K562 (cell line): ENCODE results near the gene TXN2. TPM values are rescaled to one million over a fixed set of nuclear protein-coding genes. Genes with fewer than 3 reads are reported as not detected.
A peak's percentile ranks its signal among the peaks of the same experiment; 100 is the strongest.

Experiments
- CBFA2T2 ChIP-seq: fragments of 450-650 bp; conservative IDR thresholded peaks from 2 replicates; pipeline ENCODE4 v1.6.1; 2017; ENCODE audit warnings: mild to moderate bottlenecking
- HLTF ChIP-seq: fragments of 450-650 bp; IDR thresholded peaks from 2 replicates; pipeline ENCODE4 v1.6.1; 2016
- HNRNPK ChIP-seq: fragments of 200-400 bp; formaldehyde crosslinking; IDR thresholded peaks from one replicate; pipeline ENCODE4 v1.6.1; 2018; ENCODE audit warnings: mild to moderate bottlenecking, low read depth, low read length; ENCODE audit not compliant: poor library complexity, severe bottlenecking
- KAT8 ChIP-seq: fragments of 450-650 bp; IDR thresholded peaks from 2 replicates; pipeline ENCODE4 v1.6.1; 2016; ENCODE audit warnings: low read depth, mild to moderate bottlenecking
- MCM5 ChIP-seq: fragments of 450-650 bp; IDR thresholded peaks from 2 replicates; pipeline ENCODE4 v1.6.1; 2016; ENCODE audit warnings: low read depth
- POLR2B ChIP-seq: fragments of 450-650 bp; IDR thresholded peaks from 2 replicates; pipeline ENCODE4 v1.6.1; 2018; ENCODE audit warnings: low read depth; ENCODE audit not compliant: partially characterized antibody
- POU5F1 ChIP-seq: fragments of 150-350 bp; IDR thresholded peaks from 2 replicates; pipeline ENCODE4 v1.6.1; 2014; ENCODE audit warnings: borderline replicate concordance, low read length, low read depth, mild to moderate bottlenecking; ENCODE audit not compliant: partially characterized antibody
- PRMT5 ChIP-seq: sonication (generic); formaldehyde crosslinking; IDR thresholded peaks from 2 replicates; pipeline ENCODE4 v1.5.0; 2020; ENCODE audit warnings: missing genetic modification reagents
- STAT5A ChIP-seq: IDR thresholded peaks from 2 replicates; pipeline ENCODE4 v1.6.1; 2012; ENCODE audit warnings: low read length, inconsistent platforms, borderline replicate concordance
- TCFL5 ChIP-seq: fragments of 250-450 bp; sonication (Bioruptor Pico); conservative IDR thresholded peaks from 2 replicates; pipeline ENCODE4 v1.6.1; 2021; ENCODE audit warnings: mild to moderate bottlenecking, moderate library complexity, matching md5 sums
- WHSC1 ChIP-seq: IDR thresholded peaks from one replicate; pipeline ENCODE4 v1.6.1; 2012; ENCODE audit warnings: low read length, control low read depth, inconsistent platforms
- ZNF3 ChIP-seq: fragments of 250-450 bp; sonication (Bioruptor Pico); IDR thresholded peaks from 2 replicates; pipeline ENCODE4 v1.5.0; 2021; ENCODE audit warnings: mild to moderate bottlenecking, moderate library complexity
- ZSCAN32 ChIP-seq: fragments of 450-650 bp; formaldehyde crosslinking; IDR thresholded peaks from 2 replicates; pipeline ENCODE4 v1.4.0; 2020; ENCODE audit warnings: mild to moderate bottlenecking, moderate library complexity
- polyA plus RNA-seq, 8 experiments: library from polyadenylated mRNA; depleted of rRNA in 4 of 8; stranded (reverse) in 5 of 8; unstranded in 3 of 8; fragments of >200 nt; fragmentation: Nextera tagmentation in 2 of 8; fragmentation: Illumina TruSeq in 1 of 8; extraction: Ambion mirVana in 2 of 8; extraction: Trizol in 1 of 8; gene quantifications; 2 replicates each; pipeline versions ENCODE4 v1.2.1 to v1.2.3, GENCODE V29; 2011 to 2014; ENCODE audit warnings: inconsistent platforms in 1 of 8, missing spikeins in 1 of 8
- total RNA-seq, 7 experiments: library from RNA; depleted of rRNA in 6 of 7; stranded (reverse); fragments of >200 nt in 6 of 7; fragmentation: Illumina TruSeq in 2 of 7; extraction: Trizol in 2 of 7; gene quantifications; 2 replicates each; pipeline versions ENCODE4 v1.2.1 to v1.2.3, GENCODE V29; 2011 to 2021; ENCODE audit warnings: low replicate concordance in 1 of 7
- TF ChIP-seq, protein P1 (sequence below): fragments of 200-600 bp; sonication (generic); IDR thresholded peaks from one replicate; pipeline ENCODE4 v1.6.1; 2012; ENCODE audit warnings: mild to moderate bottlenecking, low read depth, low read length, inconsistent platforms
- TF ChIP-seq, protein P2 (sequence below): fragments of 250-450 bp; sonication (Bioruptor Pico); IDR thresholded peaks from 2 replicates; pipeline ENCODE4 v1.4.0; 2020; ENCODE audit warnings: borderline replicate concordance
- TF ChIP-seq, protein P3 (sequence below): fragments of 450-650 bp; IDR thresholded peaks from 2 replicates; pipeline ENCODE4 v1.6.1; 2016; ENCODE audit warnings: missing biosample characterization, missing genetic modification characterization

The TXN2 gene
- total and polyA plus RNA-seq, 9 of the 15 experiments (the other 6 are each of a cell fraction or from before 2014, with no cell fraction given): 48.5 to 399 (median 118) TPM

DNA sequence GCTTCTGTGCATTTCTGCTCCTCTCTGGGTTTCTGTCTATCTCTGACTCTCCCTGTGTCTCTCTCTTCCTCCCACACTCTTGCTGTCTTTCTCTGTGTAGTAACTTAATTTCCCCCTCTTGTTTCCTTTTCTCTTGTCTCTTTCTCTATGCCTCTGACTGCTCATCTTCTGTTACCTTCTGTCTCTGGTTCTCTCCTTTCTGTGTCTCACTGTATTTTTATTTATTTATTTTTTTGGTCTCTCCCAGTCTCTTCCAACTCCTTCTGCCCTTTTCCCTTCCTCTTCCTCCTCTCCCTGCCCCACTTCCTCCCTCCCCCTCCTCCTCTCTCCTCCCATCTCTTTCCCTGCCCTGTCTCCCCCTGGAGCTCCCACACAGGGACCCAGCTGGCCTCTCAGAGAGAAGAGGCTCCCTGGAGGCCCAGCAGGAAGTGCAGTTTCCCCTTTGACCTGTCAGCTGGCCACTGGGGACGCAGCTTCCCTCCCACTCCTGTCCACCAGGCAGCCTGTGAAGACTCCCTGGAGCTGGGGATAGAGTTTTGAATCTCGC lies 55.4 kb downstream of the TXN2 start (continued):
- TF ChIP-seq, protein P1, sequence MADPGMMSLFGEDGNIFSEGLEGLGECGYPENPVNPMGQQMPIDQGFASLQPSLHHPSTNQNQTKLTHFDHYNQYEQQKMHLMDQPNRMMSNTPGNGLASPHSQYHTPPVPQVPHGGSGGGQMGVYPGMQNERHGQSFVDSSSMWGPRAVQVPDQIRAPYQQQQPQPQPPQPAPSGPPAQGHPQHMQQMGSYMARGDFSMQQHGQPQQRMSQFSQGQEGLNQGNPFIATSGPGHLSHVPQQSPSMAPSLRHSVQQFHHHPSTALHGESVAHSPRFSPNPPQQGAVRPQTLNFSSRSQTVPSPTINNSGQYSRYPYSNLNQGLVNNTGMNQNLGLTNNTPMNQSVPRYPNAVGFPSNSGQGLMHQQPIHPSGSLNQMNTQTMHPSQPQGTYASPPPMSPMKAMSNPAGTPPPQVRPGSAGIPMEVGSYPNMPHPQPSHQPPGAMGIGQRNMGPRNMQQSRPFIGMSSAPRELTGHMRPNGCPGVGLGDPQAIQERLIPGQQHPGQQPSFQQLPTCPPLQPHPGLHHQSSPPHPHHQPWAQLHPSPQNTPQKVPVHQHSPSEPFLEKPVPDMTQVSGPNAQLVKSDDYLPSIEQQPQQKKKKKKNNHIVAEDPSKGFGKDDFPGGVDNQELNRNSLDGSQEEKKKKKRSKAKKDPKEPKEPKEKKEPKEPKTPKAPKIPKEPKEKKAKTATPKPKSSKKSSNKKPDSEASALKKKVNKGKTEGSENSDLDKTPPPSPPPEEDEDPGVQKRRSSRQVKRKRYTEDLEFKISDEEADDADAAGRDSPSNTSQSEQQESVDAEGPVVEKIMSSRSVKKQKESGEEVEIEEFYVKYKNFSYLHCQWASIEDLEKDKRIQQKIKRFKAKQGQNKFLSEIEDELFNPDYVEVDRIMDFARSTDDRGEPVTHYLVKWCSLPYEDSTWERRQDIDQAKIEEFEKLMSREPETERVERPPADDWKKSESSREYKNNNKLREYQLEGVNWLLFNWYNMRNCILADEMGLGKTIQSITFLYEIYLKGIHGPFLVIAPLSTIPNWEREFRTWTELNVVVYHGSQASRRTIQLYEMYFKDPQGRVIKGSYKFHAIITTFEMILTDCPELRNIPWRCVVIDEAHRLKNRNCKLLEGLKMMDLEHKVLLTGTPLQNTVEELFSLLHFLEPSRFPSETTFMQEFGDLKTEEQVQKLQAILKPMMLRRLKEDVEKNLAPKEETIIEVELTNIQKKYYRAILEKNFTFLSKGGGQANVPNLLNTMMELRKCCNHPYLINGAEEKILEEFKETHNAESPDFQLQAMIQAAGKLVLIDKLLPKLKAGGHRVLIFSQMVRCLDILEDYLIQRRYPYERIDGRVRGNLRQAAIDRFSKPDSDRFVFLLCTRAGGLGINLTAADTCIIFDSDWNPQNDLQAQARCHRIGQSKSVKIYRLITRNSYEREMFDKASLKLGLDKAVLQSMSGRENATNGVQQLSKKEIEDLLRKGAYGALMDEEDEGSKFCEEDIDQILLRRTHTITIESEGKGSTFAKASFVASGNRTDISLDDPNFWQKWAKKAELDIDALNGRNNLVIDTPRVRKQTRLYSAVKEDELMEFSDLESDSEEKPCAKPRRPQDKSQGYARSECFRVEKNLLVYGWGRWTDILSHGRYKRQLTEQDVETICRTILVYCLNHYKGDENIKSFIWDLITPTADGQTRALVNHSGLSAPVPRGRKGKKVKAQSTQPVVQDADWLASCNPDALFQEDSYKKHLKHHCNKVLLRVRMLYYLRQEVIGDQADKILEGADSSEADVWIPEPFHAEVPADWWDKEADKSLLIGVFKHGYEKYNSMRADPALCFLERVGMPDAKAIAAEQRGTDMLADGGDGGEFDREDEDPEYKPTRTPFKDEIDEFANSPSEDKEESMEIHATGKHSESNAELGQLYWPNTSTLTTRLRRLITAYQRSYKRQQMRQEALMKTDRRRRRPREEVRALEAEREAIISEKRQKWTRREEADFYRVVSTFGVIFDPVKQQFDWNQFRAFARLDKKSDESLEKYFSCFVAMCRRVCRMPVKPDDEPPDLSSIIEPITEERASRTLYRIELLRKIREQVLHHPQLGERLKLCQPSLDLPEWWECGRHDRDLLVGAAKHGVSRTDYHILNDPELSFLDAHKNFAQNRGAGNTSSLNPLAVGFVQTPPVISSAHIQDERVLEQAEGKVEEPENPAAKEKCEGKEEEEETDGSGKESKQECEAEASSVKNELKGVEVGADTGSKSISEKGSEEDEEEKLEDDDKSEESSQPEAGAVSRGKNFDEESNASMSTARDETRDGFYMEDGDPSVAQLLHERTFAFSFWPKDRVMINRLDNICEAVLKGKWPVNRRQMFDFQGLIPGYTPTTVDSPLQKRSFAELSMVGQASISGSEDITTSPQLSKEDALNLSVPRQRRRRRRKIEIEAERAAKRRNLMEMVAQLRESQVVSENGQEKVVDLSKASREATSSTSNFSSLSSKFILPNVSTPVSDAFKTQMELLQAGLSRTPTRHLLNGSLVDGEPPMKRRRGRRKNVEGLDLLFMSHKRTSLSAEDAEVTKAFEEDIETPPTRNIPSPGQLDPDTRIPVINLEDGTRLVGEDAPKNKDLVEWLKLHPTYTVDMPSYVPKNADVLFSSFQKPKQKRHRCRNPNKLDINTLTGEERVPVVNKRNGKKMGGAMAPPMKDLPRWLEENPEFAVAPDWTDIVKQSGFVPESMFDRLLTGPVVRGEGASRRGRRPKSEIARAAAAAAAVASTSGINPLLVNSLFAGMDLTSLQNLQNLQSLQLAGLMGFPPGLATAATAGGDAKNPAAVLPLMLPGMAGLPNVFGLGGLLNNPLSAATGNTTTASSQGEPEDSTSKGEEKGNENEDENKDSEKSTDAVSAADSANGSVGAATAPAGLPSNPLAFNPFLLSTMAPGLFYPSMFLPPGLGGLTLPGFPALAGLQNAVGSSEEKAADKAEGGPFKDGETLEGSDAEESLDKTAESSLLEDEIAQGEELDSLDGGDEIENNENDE: no peak
- TF ChIP-seq HLTF (peak; percentile 69; the same call in 1 of the 2 replicates), PRMT5 (CRISPR knock-in tag) (no peak), STAT5A (no peak), ZNF3 (no peak), POLR2B (peak; percentile 40), HNRNPK (no peak), CBFA2T2 (peak; percentile 24; the same call in 1 of the 2 replicates), TCFL5 (CRISPR knock-in tag) (no peak), POU5F1 (no peak), KAT8 (no peak), ZSCAN32 (CRISPR knock-in tag) (no peak), MCM5 (no peak), WHSC1 (no peak)
- TF ChIP-seq, protein P2, sequence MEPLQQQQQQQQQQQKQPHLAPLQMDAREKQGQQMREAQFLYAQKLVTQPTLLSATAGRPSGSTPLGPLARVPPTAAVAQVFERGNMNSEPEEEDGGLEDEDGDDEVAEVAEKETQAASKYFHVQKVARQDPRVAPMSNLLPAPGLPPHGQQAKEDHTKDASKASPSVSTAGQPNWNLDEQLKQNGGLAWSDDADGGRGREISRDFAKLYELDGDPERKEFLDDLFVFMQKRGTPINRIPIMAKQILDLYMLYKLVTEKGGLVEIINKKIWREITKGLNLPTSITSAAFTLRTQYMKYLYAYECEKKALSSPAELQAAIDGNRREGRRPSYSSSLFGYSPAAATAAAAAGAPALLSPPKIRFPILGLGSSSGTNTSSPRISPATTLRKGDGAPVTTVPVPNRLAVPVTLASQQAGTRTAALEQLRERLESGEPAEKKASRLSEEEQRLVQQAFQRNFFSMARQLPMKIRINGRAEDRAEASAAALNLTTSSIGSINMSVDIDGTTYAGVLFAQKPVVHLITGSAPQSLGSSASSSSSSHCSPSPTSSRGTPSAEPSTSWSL (CRISPR knock-in tag): no peak
- TF ChIP-seq, protein P3, sequence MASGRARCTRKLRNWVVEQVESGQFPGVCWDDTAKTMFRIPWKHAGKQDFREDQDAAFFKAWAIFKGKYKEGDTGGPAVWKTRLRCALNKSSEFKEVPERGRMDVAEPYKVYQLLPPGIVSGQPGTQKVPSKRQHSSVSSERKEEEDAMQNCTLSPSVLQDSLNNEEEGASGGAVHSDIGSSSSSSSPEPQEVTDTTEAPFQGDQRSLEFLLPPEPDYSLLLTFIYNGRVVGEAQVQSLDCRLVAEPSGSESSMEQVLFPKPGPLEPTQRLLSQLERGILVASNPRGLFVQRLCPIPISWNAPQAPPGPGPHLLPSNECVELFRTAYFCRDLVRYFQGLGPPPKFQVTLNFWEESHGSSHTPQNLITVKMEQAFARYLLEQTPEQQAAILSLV (tag): no peak
